H1 (cell line): ENCODE data around the gene PPP1R9A. TPM values are rescaled to one million over a fixed set of nuclear protein-coding genes. Genes with fewer than 3 reads are reported as not detected.

Experiments used
- CTCF ChIA-PET: fragments of 300-600 bp; sonication (Branson Sonifier 250); formaldehyde crosslinking; loops from one replicate; lab custom pipeline; 2021; ENCODE audit not compliant: partially characterized antibody; lab: Charles Lee
- POLR2A ChIA-PET: fragments of 300-600 bp; sonication (Branson Sonifier 250); formaldehyde crosslinking; loops from one replicate; lab custom pipeline; 2021; ENCODE audit warnings: inconsistent platforms; ENCODE audit not compliant: partially characterized antibody; lab: Charles Lee
- DNase-seq, 2 experiments: peaks; one replicate each; pipeline versions ENCODE4 v3.0.0 to v3.0.0-alpha.2; 2010 to 2022; ENCODE audit warnings: low spot score in 2 of 2, low read depth in 1 of 2, mixed read lengths in 1 of 2
- FAIRE-seq: peaks from 2 replicates; lab custom pipeline; 2011; peaks lifted over from hg19 to GRCh38; lab: Jason Lieb, UNC
- H2AFZ ChIP-seq: 2 replicates; pipeline ENCODE4 v1.8.1; 2012; ENCODE audit warnings: low read length, inconsistent platforms
- H2AK5ac ChIP-seq: 2 replicates; pipeline ENCODE4 v1.6.1; 2013; ENCODE audit warnings: low read depth, low read length
- H2BK120ac ChIP-seq: replicated peaks from 2 replicates; pipeline ENCODE3; 2013; ENCODE audit warnings: low read depth, low read length, inconsistent platforms
- H2BK12ac ChIP-seq: 2 replicates; pipeline ENCODE4 v1.6.1; 2013; ENCODE audit warnings: low read depth, low read length
- H2BK15ac ChIP-seq: 2 replicates; pipeline ENCODE4 v1.6.1; 2013; ENCODE audit warnings: low read length
- H2BK20ac ChIP-seq: 2 replicates; pipeline ENCODE4 v1.6.1; 2013; ENCODE audit warnings: low read length
- H2BK5ac ChIP-seq: 2 replicates; pipeline ENCODE4 v1.6.1; 2013; ENCODE audit warnings: low read depth, low read length
- H3K14ac ChIP-seq: 2 replicates; pipeline ENCODE4 v1.6.1; 2013; ENCODE audit warnings: inconsistent platforms; ENCODE audit not compliant: insufficient read length
- H3K18ac ChIP-seq: 2 replicates; pipeline ENCODE4 v1.6.1; 2013; ENCODE audit warnings: low read length; ENCODE audit errors: extremely low read depth
- H3K23ac ChIP-seq: 2 replicates; pipeline ENCODE4 v1.6.1; 2013; ENCODE audit warnings: inconsistent platforms; ENCODE audit not compliant: insufficient read length
- H3K23me2 ChIP-seq: 2 replicates; pipeline ENCODE4 v1.6.1; 2013; ENCODE audit warnings: low read depth, low read length
- H3K27ac ChIP-seq: 2 replicates; pipeline ENCODE4 v1.6.1; 2011; ENCODE audit warnings: low read depth, low read length, inconsistent platforms
- H3K27me3 ChIP-seq, 4 experiments: replicated peaks in 1 of 4; 1 replicate in 1 of 4; 2 replicates in 3 of 4; pipeline versions ENCODE4 v1.6.1 to v1.8.1; 2011 to 2013; ENCODE audit warnings: low read length in 3 of 4, mild to moderate bottlenecking in 3 of 4, inconsistent platforms in 2 of 4, mixed read lengths in 2 of 4, moderate library complexity in 1 of 4; ENCODE audit not compliant: control insufficient read depth in 3 of 4, insufficient read depth in 3 of 4; ENCODE audit errors: extremely low read depth in 1 of 4
- H3K36me3 ChIP-seq, 4 experiments: 2 replicates each; pipeline versions ENCODE4 v1.6.1 to v1.8.1; 2011 to 2013; ENCODE audit warnings: mild to moderate bottlenecking in 4 of 4, low read length in 3 of 4, moderate library complexity in 2 of 4, control low read depth in 1 of 4, inconsistent platforms in 1 of 4; ENCODE audit not compliant: insufficient read depth in 4 of 4, control insufficient read depth in 2 of 4
- H3K4ac ChIP-seq: replicated peaks from 2 replicates; pipeline ENCODE3; 2013; ENCODE audit warnings: low read length, low read depth, mixed read lengths, inconsistent platforms; ENCODE audit not compliant: insufficient read length
- H3K4me1 ChIP-seq, 4 experiments: replicated peaks in 1 of 4; 1 replicate in 1 of 4; 2 replicates in 3 of 4; pipeline versions ENCODE4 v1.6.1 to v1.8.1; 2011 to 2013; ENCODE audit warnings: low read length in 3 of 4, inconsistent platforms in 2 of 4, mixed read lengths in 1 of 4; ENCODE audit not compliant: insufficient read depth in 4 of 4, control insufficient read depth in 3 of 4
- H3K4me2 ChIP-seq, 2 experiments: 2 replicates each; pipeline versions ENCODE4 v1.6.1 to v1.8.1; 2011 to 2013; ENCODE audit warnings: low read depth in 2 of 2, low read length in 2 of 2, control low read depth in 1 of 2, inconsistent platforms in 1 of 2, mild to moderate bottlenecking in 1 of 2; ENCODE audit not compliant: insufficient read depth in 1 of 2
- H3K4me3 ChIP-seq, 4 experiments: fragments of 200-600, 300-600 bp in 1 of 4; sonication (generic), shearing (Covaris generic), sonication (Bioruptor Twin) in 1 of 4; 2 replicates each; pipeline versions ENCODE4 v1.5.1 to v1.8.1; 2011 to 2016; ENCODE audit warnings: low read length in 4 of 4, low read depth in 3 of 4, control low read depth in 2 of 4, inconsistent platforms in 2 of 4, mild to moderate bottlenecking in 2 of 4, mixed read lengths in 1 of 4, moderate library complexity in 1 of 4; ENCODE audit not compliant: insufficient read depth in 2 of 4; ENCODE audit errors: extremely low read depth in 1 of 4
- H3K56ac ChIP-seq: replicated peaks from 2 replicates; pipeline ENCODE3; 2013; ENCODE audit warnings: low read depth, mild to moderate bottlenecking, mixed read lengths, low read length, inconsistent platforms; ENCODE audit not compliant: insufficient read length
- H3K79me1 ChIP-seq: 2 replicates; pipeline ENCODE4 v1.6.1; 2013; ENCODE audit warnings: low read depth, low read length, control low read depth
- H3K79me2 ChIP-seq, 2 experiments: 2 replicates each; pipeline versions ENCODE4 v1.6.1 to v1.8.1; 2012 to 2013; ENCODE audit warnings: low read length in 2 of 2, mild to moderate bottlenecking in 2 of 2, inconsistent platforms in 1 of 2; ENCODE audit not compliant: insufficient read depth in 2 of 2, control insufficient read depth in 1 of 2
- H3K9ac ChIP-seq, 4 experiments: replicated peaks in 1 of 4; 1 replicate in 1 of 4; 2 replicates in 3 of 4; pipeline versions ENCODE4 v1.6.1 to v1.8.1; 2011 to 2013; ENCODE audit warnings: low read depth in 3 of 4, low read length in 3 of 4, control low read depth in 2 of 4, mild to moderate bottlenecking in 2 of 4, moderate library complexity in 2 of 4, inconsistent platforms in 1 of 4; ENCODE audit errors: extremely low read depth in 1 of 4
- H3K9me3 ChIP-seq, 2 experiments: 2 replicates each; pipeline versions ENCODE4 v1.6.1 to v1.8.1; 2012 to 2013; ENCODE audit warnings: mild to moderate bottlenecking in 2 of 2, moderate library complexity in 2 of 2, control low read depth in 1 of 2, inconsistent platforms in 1 of 2, low read depth in 1 of 2, low read length in 1 of 2, mixed read lengths in 1 of 2; ENCODE audit not compliant: insufficient read depth in 2 of 2
- H4K20me1 ChIP-seq, 2 experiments: replicated peaks in 1 of 2; 2 replicates each; pipeline versions ENCODE3 to v1.8.1; 2011 to 2013; ENCODE audit warnings: inconsistent platforms in 2 of 2, low read length in 2 of 2, mild to moderate bottlenecking in 1 of 2; ENCODE audit not compliant: insufficient read depth in 2 of 2, control insufficient read depth in 1 of 2
- H4K5ac ChIP-seq: 2 replicates; pipeline ENCODE4 v1.6.1; 2013; ENCODE audit warnings: low read length, low read depth, mixed read lengths, inconsistent platforms; ENCODE audit not compliant: insufficient read length
- H4K8ac ChIP-seq: 2 replicates; pipeline ENCODE4 v1.8.0; 2013; ENCODE audit warnings: mild to moderate bottlenecking, moderate library complexity, low read length, inconsistent platforms; ENCODE audit not compliant: insufficient read depth; ENCODE audit errors: extremely low read depth
- H4K91ac ChIP-seq: replicated peaks from 2 replicates; pipeline ENCODE3; 2013; ENCODE audit warnings: low read length, mixed read lengths, inconsistent platforms; ENCODE audit not compliant: insufficient read length
- CREB1 ChIP-seq: IDR thresholded peaks from 2 replicates; pipeline ENCODE4 v1.6.1; 2012; ENCODE audit warnings: inconsistent platforms
- MAFK ChIP-seq: IDR thresholded peaks from 2 replicates; pipeline ENCODE4 v1.6.1; 2012; ENCODE audit warnings: low read depth, mild to moderate bottlenecking, improper control_type of control experiment, low read length
- NANOG ChIP-seq: IDR thresholded peaks from 2 replicates; pipeline ENCODE4 v1.6.1; 2011; ENCODE audit warnings: low read length, low read depth, mild to moderate bottlenecking, inconsistent platforms; ENCODE audit not compliant: insufficient read depth, poor library complexity, severe bottlenecking
- PHF8 ChIP-seq: fragments of 200-600 bp; sonication (generic); conservative IDR thresholded peaks from 2 replicates; pipeline ENCODE4 v1.7.1; 2012; ENCODE audit warnings: low read depth, mild to moderate bottlenecking, inconsistent platforms, low read length, moderate library complexity
- ZNF274 ChIP-seq: IDR thresholded peaks from 2 replicates; pipeline ENCODE4 v1.7.0; 2012; ENCODE audit warnings: low read length, borderline replicate concordance; ENCODE audit errors: extremely low read depth
- WGBS, 2 experiments: shearing (Covaris generic) in 1 of 2; methylation state at CpG; one replicate each; pipeline versions ENCODE4 v1.1.6 to v1.1.7; 2013 to 2015; ENCODE audit warnings: low lambda C conversion rate in 2 of 2, mixed read lengths in 2 of 2, inconsistent platforms in 1 of 2, low coverage in 1 of 2, missing lambda C conversion rate in 1 of 2; ENCODE audit not compliant: insufficient replicate concordance in 2 of 2, insufficient coverage in 1 of 2, insufficient read length in 1 of 2; ENCODE audit errors: extremely low coverage in 1 of 2, missing lambda C conversion rate in 1 of 2; 5-methylcytosine and 5-hydroxymethylcytosine counted together
- polyA plus RNA-seq, 7 experiments: library from polyadenylated mRNA; depleted of rRNA in 3 of 7; stranded (reverse) in 5 of 7; unstranded in 2 of 7; fragments of >200 nt in 5 of 7; fragments of 200-250 nt in 2 of 7; gene quantifications; 1 replicate in 5 of 7; 2 replicates in 1 of 7; 4 replicates in 1 of 7; pipeline versions ENCODE4 v1.2.1 to v1.2.3, GENCODE V29; 2011 to 2013; ENCODE audit warnings: missing spikeins in 2 of 7, mixed read lengths in 2 of 7
- total RNA-seq: library from RNA; stranded (reverse); fragmentation: NEBNext Ultra II Directional; extraction: Animal tissue kit (Norgen Biotek cat#: 25700); gene quantifications from 2 replicates; pipeline ENCODE4 v1.2.1, GENCODE V29; 2021
- TF ChIP-seq, protein P1 (sequence below): IDR thresholded peaks from 2 replicates; pipeline ENCODE4 v1.6.1; 2012; ENCODE audit warnings: inconsistent platforms
- TF ChIP-seq, protein P2 (sequence below): IDR thresholded peaks from 2 replicates; pipeline ENCODE4 v1.6.1; 2011; ENCODE audit warnings: low read depth, mild to moderate bottlenecking, low read length; ENCODE audit not compliant: insufficient read depth

PPP1R9A gene
- total and polyA plus RNA-seq, 2 of the 8 experiments (the other 6 are each of a cell fraction or from before 2014, with no cell fraction given): 3.0 to 20.3 TPM

DNA sequence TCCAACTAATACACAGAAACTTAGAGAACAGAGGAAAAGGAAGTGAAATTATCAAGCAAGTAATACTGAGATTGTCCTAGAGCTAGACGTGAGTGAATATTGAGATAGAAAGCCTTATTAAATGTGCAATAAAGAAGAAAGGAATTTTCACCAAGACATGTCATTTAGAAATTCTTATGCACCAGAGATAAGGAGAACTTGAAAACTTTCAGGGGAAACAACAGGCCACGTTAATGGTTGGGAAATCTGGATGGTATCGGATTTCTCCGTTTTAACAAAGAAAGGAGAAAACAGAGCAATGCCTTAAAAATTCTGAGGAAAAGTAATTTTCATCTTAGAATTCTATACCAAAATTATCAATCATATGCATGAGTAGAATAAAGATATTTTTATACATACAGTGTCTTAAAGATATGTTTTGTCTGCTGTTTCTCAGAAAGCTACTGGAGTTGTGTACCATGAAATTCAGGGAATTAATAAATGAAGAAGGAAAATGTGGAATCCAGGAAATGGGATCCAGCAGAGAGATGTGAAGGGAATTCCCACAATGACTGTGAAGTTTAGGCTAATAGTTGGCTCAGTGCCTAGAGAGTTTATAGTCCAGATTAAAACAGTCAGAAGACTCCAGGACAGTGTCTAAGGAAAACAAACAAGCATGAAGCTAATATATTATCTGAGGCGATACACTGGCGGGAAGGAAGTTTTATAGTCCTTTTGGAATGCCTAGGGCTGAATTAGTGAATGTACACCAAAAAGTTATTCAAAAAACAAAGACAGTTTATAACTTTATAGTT is 159.5 kb downstream of the PPP1R9A start:
- CTCF ChIA-PET: no interaction called here
- Histone ChIP-seq H4K91ac (no peak overlapping the region), H4K5ac (no peak overlapping the region), H2BK5ac (no peak overlapping the region), H3K9me3 (no peaks in the 10 kb centered on the region), H3K9ac (no peak overlapping the region), H3K14ac (no peak overlapping the region), H2AK5ac (no peak overlapping the region), H3K4me1 (no peaks in the 10 kb centered on the region; a peak in 1 of 7 replicates), H3K79me2 (no peaks in the 10 kb centered on the region), H3K27me3 (no peaks in the 10 kb centered on the region), H3K4me3 (no peak overlapping the region), H3K23me2 (no peaks in the 10 kb centered on the region), H2BK20ac (no peak overlapping the region), H3K27ac (no peak overlapping the region), H3K4ac (no peak overlapping the region), H3K56ac (no peak overlapping the region), H2BK15ac (no peak overlapping the region), H3K23ac (no peak overlapping the region), H2BK120ac (no peak overlapping the region), H3K79me1 (no peaks in the 10 kb centered on the region), H3K4me2 (no peak overlapping the region), H3K18ac (no peak overlapping the region), H4K8ac (no peak overlapping the region), H2AFZ (no peak overlapping the region), H3K36me3 (no peaks in the 10 kb centered on the region), H2BK12ac (no peak overlapping the region), H4K20me1 (no peaks in the 10 kb centered on the region)
- FAIRE-seq (no peak), DNase-seq (no peak)
- POLR2A ChIA-PET: no interaction called here
- 88% methylated on average over 6 of the region's 6 CpGs; no CpG with 5 or more reads in 1 of the 2 experiments for WGBS, 2 experiments
- TF ChIP-seq ZNF274 (no peak), NANOG (no peak), CREB1 (no peak), PHF8 (no peak), MAFK (no peak)
- TF ChIP-seq, protein P1, sequence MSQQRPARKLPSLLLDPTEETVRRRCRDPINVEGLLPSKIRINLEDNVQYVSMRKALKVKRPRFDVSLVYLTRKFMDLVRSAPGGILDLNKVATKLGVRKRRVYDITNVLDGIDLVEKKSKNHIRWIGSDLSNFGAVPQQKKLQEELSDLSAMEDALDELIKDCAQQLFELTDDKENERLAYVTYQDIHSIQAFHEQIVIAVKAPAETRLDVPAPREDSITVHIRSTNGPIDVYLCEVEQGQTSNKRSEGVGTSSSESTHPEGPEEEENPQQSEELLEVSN: no peak
- TF ChIP-seq, protein P2, sequence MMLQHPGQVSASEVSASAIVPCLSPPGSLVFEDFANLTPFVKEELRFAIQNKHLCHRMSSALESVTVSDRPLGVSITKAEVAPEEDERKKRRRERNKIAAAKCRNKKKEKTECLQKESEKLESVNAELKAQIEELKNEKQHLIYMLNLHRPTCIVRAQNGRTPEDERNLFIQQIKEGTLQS: no peak
